Caco-2 (cell line): ENCODE results near the gene CHIT1. TPM values are rescaled to one million over a fixed set of nuclear protein-coding genes. Genes with fewer than 3 reads are reported as not detected.

Experiments used
- BruUV-seq: library from RNA; stranded (reverse); fragments of 400-500 nt; replicated peaks from 2 replicates; lab custom pipeline; 2021; lab: Mats Ljungman, UMichigan
- CTCF ChIA-PET: fragments of 300-600 bp; sonication (Branson Sonifier 250); formaldehyde crosslinking; loops from one replicate; lab custom pipeline; 2022; ENCODE audit warnings: antibody characterized with exemption; lab: Charles Lee
- POLR2A ChIA-PET: fragments of 300-600 bp; sonication (Branson Sonifier 250); formaldehyde crosslinking; loops from one replicate; lab custom pipeline; 2022; ENCODE audit warnings: antibody characterized with exemption; lab: Charles Lee
- DNase-seq, 2 experiments: peaks; one replicate each; pipeline versions ENCODE4 v3.0.0 to v3.0.0-alpha.2; 2020 to 2022
- H3K27me3 ChIP-seq: replicated peaks from 2 replicates; pipeline ENCODE4 v1.6.0; 2011; ENCODE audit warnings: low read length; ENCODE audit not compliant: control insufficient read depth, insufficient read depth
- H3K36me3 ChIP-seq: 2 replicates; pipeline ENCODE4 v1.5.1; 2011; ENCODE audit warnings: low read length; ENCODE audit not compliant: control insufficient read depth, insufficient read depth
- H3K4me1 ChIP-seq: fragments of 250-450 bp; sonication (Bioruptor Pico); 2 replicates; pipeline ENCODE4 v1.5.1; 2020; ENCODE audit warnings: mild to moderate bottlenecking
- H3K4me3 ChIP-seq: 2 replicates; pipeline ENCODE4 v1.5.1; 2011; ENCODE audit warnings: low read depth, mild to moderate bottlenecking, control low read depth, low read length
- H3K9me3 ChIP-seq: fragments of 250-450 bp; sonication (Bioruptor Pico); 2 replicates; pipeline ENCODE4 v1.5.1; 2020; ENCODE audit warnings: mild to moderate bottlenecking, moderate library complexity
- H3K27ac Mint-ChIP-seq: one replicate; pipeline ENCODE4 v1.8.0; 2022; ENCODE audit warnings: mixed read lengths; ENCODE audit not compliant: unreplicated experiment
- H3K27me3 Mint-ChIP-seq: one replicate; pipeline ENCODE4 v1.8.0; 2022; ENCODE audit warnings: mixed read lengths; ENCODE audit not compliant: insufficient read depth, unreplicated experiment
- H3K36me3 Mint-ChIP-seq: one replicate; pipeline ENCODE4 v1.8.0; 2022; ENCODE audit warnings: mild to moderate bottlenecking, mixed read lengths; ENCODE audit not compliant: insufficient read depth, unreplicated experiment
- H3K4me1 Mint-ChIP-seq: one replicate; pipeline ENCODE4 v1.8.0; 2022; ENCODE audit warnings: low read depth, mixed read lengths; ENCODE audit not compliant: unreplicated experiment
- H3K4me3 Mint-ChIP-seq: one replicate; pipeline ENCODE4 v1.8.0; 2022; ENCODE audit warnings: mild to moderate bottlenecking, moderate library complexity, mixed read lengths; ENCODE audit not compliant: unreplicated experiment
- H3K9me3 Mint-ChIP-seq: one replicate; pipeline ENCODE4 v1.8.0; 2022; ENCODE audit warnings: mixed read lengths; ENCODE audit not compliant: unreplicated experiment
- intact Hi-C: fragments of 100-400 bp; cut with micrococcal nuclease; formaldehyde crosslinking; loops from one replicate; pipeline ENCODE4 v1.10.0; 2022; ENCODE audit not compliant: unreplicated experiment
- total RNA-seq: library from RNA; stranded (reverse); gene quantifications from 2 replicates; pipeline ENCODE4 v1.2.3, GENCODE V29; 2022
- TF ChIP-seq, protein P1 (sequence below), 2 experiments: fragments of 200-600 bp in 1 of 2; IDR thresholded peaks; 1 replicate in 1 of 2; 2 replicates in 1 of 2; pipeline versions ENCODE4 v1.5.1 to v1.8.0; 2011 to 2022; ENCODE audit warnings: antibody characterized with exemption in 1 of 2, control low read depth in 1 of 2, inconsistent platforms in 1 of 2, low read depth in 1 of 2, low read length in 1 of 2, mild to moderate bottlenecking in 1 of 2, moderate library complexity in 1 of 2; ENCODE audit not compliant: insufficient read depth in 1 of 2, severe bottlenecking in 1 of 2, unreplicated experiment in 1 of 2

Gene CHIT1
- total RNA-seq, 1 experiment from 2014 or later: not detected

DNA sequence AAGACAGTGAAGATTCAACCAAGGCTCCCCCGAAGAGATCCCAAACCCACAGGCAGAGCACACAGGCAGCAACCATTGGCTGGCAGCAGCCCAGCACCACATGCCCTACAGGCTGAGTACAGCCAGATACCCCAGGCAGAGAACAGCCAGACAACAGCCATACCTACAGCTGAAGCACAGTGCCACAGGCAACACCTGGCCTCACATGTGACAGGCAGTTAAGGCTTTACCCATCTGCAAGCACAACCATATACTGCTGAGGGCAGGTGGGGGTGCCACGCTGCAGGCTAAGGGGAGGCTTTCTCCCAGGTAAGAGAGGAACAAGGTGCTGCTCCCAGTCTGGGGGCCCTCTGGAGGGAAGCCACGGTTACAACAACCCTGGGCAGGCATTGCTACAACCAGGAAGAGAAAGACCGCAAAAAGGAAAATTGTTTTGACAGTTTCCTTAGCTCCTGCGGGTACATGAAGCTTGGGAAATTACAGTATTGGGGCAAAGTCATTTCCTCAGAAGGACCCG lies 12.3 kb downstream of the CHIT1 start:
- Histone ChIP-seq H3K4me3 (no peak overlapping the region), H3K9me3 (no peaks in the 10 kb centered on the region), H3K36me3 (no peaks in the 10 kb centered on the region), H3K4me1 (peaks cover 32% of the 10 kb centered on the region), H3K27me3 (no peaks in the 10 kb centered on the region)
- Mint-ChIP-seq H3K27ac (no peak overlapping the region), H3K4me3 (no peak overlapping the region), H3K4me1 (peaks cover 34% of the 10 kb centered on the region), H3K9me3 (no peaks in the 10 kb centered on the region), H3K27me3 (no peaks in the 10 kb centered on the region), H3K36me3 (no peaks in the 10 kb centered on the region)
- TF ChIP-seq, protein P1, sequence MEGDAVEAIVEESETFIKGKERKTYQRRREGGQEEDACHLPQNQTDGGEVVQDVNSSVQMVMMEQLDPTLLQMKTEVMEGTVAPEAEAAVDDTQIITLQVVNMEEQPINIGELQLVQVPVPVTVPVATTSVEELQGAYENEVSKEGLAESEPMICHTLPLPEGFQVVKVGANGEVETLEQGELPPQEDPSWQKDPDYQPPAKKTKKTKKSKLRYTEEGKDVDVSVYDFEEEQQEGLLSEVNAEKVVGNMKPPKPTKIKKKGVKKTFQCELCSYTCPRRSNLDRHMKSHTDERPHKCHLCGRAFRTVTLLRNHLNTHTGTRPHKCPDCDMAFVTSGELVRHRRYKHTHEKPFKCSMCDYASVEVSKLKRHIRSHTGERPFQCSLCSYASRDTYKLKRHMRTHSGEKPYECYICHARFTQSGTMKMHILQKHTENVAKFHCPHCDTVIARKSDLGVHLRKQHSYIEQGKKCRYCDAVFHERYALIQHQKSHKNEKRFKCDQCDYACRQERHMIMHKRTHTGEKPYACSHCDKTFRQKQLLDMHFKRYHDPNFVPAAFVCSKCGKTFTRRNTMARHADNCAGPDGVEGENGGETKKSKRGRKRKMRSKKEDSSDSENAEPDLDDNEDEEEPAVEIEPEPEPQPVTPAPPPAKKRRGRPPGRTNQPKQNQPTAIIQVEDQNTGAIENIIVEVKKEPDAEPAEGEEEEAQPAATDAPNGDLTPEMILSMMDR (IDR thresholded peaks at IDR 0.05; ENCODE audit: insufficient read depth in 1 of 2, low read depth in 1 of 2, low read length in 1 of 2, severe bottlenecking in 1 of 2, unreplicated experiment in 1 of 2): peak; percentile 48 to 73
- POLR2A ChIA-PET: no interaction called here
- intact Hi-C loops: loop anchor here (2.0 kb wide), 1 partner anchor 28 kb away; no protein-coding TSS in a partner anchor
- CTCF ChIA-PET: interaction anchor here (0.8 to 4.5 kb wide), 12 partner anchors 17 to 178 kb away, joined by 3 to 131 read pairs (median 6); partner anchors contain the start of gene ADORA1
- BruUV-seq: no TSS peak
- DNase-seq: peak; percentile 64 to 68

DNA sequence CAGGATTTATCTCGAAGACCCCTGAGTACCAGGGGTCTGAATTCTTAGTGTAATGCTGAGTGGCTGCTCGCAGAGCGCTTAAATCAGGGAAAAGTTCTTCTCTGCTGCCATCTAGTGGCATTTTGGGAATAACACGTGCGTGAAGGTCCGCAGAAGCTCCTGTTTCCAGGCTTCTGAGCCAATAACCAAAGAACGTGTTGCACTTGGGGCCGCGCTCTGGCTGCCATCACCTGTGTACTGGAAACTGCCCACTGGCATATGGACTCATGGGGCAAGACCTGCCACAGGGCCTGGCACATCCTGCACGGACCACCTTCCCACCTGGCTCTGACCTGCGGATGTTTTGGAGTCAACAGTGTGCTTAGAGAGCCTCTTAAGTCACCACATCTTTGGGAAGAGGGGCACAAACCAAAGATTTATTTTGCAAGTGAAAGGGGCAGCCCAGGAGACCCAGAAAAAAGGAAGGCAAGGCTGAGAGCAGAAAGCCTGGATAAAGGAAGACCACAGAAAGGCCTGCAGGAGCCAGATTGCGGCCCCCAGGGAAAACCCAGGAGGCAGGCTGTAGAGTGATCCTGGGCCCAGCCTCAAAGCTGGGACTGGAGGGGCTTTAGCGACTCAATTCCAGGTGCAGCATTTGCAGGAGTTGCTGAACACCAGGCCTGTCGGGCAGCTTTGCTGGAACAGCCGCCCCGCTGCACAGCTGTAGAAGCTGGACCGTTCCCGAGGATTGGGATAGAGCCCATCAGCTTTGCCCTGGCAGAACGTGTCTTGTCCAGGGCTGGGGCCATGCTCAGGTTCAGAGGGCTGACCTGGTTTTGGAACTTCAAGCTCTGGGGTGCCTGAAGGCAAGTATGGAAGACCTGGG lies 13.0 kb downstream of the CHIT1 start:
- Histone ChIP-seq H3K9me3 (no peaks in the 10 kb centered on the region), H3K4me1 (peaks cover 38% of the 10 kb centered on the region), H3K36me3 (no peaks in the 10 kb centered on the region), H3K27me3 (no peaks in the 10 kb centered on the region), H3K4me3 (no peak overlapping the region)
- Mint-ChIP-seq H3K27ac (peak overlapping the region; percentile 72), H3K27me3 (no peaks in the 10 kb centered on the region), H3K36me3 (no peaks in the 10 kb centered on the region), H3K4me1 (peaks cover 34% of the 10 kb centered on the region), H3K9me3 (no peaks in the 10 kb centered on the region), H3K4me3 (no peak overlapping the region)
- POLR2A ChIA-PET: interaction anchor here (0.5 kb wide), 1 partner anchor 89 kb away, joined by 5 read pairs; no protein-coding TSS in a partner anchor
- CTCF ChIA-PET: interaction anchor here (0.6 to 4.5 kb wide), 32 partner anchors 8 to 195 kb away, joined by 3 to 131 read pairs (median 3); partner anchors contain the start of gene ADORA1
- no TSS peak for BruUV-seq
- intact Hi-C loops: loop anchor here (1.0 to 2.0 kb wide), 7 partner anchors 28 to 177 kb away; no protein-coding TSS in a partner anchor
- DNase-seq: peak; percentile 59 to 80
- TF ChIP-seq, protein P1 (IDR thresholded peaks at IDR 0.05; ENCODE audit: insufficient read depth in 1 of 2, low read depth in 1 of 2, low read length in 1 of 2, severe bottlenecking in 1 of 2, unreplicated experiment in 1 of 2): peak; percentile 65 to 84

DNA sequence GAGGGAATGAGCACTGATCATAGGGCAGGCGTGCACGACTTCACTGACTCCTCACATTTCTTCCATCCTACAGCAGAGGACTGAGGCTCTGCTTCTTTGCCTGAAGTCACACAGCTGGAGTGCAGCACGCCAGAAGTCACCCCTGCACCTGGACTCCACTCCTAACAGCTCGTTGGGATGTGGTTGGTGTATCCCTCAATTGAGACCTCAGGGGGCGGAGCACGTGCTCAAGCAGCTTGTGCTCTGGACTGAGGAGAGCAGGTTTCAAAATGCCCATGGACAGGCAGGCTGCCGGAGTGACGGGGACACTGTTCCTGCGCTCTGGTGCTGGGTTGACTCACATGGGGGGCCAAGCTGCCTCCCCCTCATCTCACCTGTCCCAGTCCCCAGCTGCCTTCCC lies 13.9 kb downstream of the CHIT1 start:
- intact Hi-C loops: no loop called here
- peaks cover 42% of the 10 kb centered on the region for H3K4me1 Mint-ChIP-seq
- Histone ChIP-seq H3K9me3 (no peaks in the 10 kb centered on the region), H3K27me3 (no peaks in the 10 kb centered on the region), H3K4me1 (peaks cover 48% of the 10 kb centered on the region), H3K36me3 (no peaks in the 10 kb centered on the region), H3K4me3 (no peak overlapping the region)
- POLR2A ChIA-PET: interaction anchor here (0.5 to 0.8 kb wide), 2 partner anchors 27 to 88 kb away, joined by 3 to 5 read pairs; no protein-coding TSS in a partner anchor
- H3K27me3 Mint-ChIP-seq: no peaks in the 10 kb centered on the region
- no peaks in the 10 kb centered on the region for H3K36me3 Mint-ChIP-seq
- CTCF ChIA-PET: interaction anchor here (0.6 to 4.5 kb wide), 29 partner anchors 9 to 194 kb away, joined by 3 to 131 read pairs (median 3); partner anchors contain the start of gene ADORA1
- H3K27ac Mint-ChIP-seq: peak overlapping the region; percentile 72
- TF ChIP-seq, protein P1 (IDR thresholded peaks at IDR 0.05; ENCODE audit: insufficient read depth in 1 of 2, low read depth in 1 of 2, low read length in 1 of 2, severe bottlenecking in 1 of 2, unreplicated experiment in 1 of 2): no peak
- peak in 1 of 2 experiments; percentile 24 for DNase-seq
- no peak overlapping the region for H3K4me3 Mint-ChIP-seq
- no TSS peak for BruUV-seq
- H3K9me3 Mint-ChIP-seq: no peaks in the 10 kb centered on the region
